GM12875 (cell line): Measurements from ENCODE around the gene ANAPC2.

Source experiments
- H3K4me3 ChIP-seq: one replicate; pipeline ENCODE4 v1.5.1; 2011; ENCODE audit warnings: low read depth, low read length, control low read depth
- CTCF ChIP-seq: IDR thresholded peaks from 2 replicates; pipeline ENCODE4 v1.5.1; 2011; ENCODE audit warnings: low read depth, mild to moderate bottlenecking, control low read depth, inconsistent platforms, low read length, moderate library complexity, borderline replicate concordance; ENCODE audit not compliant: insufficient read depth

ANAPC2 gene

DNA sequence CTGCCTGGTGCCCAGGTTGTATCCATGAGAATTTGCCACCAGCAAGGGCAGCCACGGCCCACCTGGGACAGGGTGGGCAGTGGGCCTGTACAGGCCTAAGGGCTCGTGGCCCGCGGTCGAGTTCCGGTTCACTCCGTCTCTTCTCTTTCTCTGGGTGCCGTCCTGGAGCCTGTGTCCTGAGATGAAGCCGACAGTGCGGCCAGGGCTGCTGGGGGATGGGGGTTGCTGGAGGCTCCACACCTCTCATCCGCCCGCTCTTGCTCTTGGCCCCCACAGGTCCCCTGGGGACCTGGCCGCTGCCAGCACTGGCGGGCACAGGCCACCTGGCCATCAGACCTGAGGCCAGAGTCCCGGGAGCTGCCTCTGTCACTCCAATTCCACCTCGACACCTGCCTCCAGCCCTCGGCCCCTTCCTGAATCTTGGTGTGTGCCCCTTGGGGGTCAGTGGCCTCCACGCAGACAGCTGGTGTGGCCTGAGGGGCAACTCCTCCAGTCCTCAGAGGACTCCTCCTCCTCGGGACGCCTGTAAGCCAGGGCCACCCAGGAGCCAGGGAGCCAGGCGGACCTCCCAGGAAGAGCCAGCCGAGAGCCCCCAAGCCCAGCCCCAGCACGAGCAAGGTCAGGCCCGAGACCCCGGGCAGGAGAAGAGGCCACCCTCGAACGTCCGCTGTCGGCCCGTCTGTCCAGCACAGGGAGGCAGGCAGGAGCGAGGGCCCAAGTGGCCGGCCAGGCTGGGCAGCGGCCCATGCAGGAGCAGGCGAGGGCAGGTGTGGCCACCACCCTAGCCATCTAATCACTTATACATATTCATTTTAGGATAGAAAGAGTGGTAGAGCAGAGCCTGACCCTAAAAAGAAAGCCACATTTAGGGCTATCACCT lies 23.8 kb downstream of the ANAPC2 start:
- TF ChIP-seq CTCF, result no peak
- H3K4me3 ChIP-seq, result no peak overlapping the region

DNA sequence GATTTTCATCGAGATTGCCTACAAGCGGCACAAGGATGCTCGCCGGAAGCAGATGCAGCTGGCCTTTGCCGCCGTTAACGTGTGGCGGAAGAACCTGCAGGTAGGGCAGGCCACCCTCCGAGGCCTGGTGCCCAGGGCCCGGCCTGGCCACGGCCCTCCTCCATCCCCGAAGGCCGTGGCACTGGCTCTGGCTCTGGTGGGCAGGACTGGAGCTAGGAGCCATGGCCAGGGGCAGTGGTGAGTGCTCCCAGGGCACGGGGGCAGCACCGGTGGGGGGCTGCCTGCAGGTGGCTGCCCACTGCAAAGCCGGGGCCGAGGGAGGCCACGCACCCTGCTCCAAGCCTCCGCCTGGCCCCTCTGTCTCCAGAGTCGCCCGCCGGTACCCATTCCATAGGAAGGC lies 24.6 kb downstream of the ANAPC2 start:
- TF ChIP-seq CTCF, result no peak
- no peak overlapping the region for H3K4me3 ChIP-seq

GRCh38 chr9:137163365-137163715 lies 25.0 kb downstream of the ANAPC2 start:
- no peak overlapping the region for H3K4me3 ChIP-seq
- TF ChIP-seq CTCF, result no peak

GRCh38 chr9:137162505-137163364 lies 25.6 kb downstream of the ANAPC2 start:
- TF ChIP-seq CTCF, result no peak
- H3K4me3 ChIP-seq, result no peak overlapping the region

GRCh38 chr9:137161558-137162486 lies 26.5 kb downstream of the ANAPC2 start:
- no peak overlapping the region for H3K4me3 ChIP-seq
- no peak for TF ChIP-seq CTCF

DNA sequence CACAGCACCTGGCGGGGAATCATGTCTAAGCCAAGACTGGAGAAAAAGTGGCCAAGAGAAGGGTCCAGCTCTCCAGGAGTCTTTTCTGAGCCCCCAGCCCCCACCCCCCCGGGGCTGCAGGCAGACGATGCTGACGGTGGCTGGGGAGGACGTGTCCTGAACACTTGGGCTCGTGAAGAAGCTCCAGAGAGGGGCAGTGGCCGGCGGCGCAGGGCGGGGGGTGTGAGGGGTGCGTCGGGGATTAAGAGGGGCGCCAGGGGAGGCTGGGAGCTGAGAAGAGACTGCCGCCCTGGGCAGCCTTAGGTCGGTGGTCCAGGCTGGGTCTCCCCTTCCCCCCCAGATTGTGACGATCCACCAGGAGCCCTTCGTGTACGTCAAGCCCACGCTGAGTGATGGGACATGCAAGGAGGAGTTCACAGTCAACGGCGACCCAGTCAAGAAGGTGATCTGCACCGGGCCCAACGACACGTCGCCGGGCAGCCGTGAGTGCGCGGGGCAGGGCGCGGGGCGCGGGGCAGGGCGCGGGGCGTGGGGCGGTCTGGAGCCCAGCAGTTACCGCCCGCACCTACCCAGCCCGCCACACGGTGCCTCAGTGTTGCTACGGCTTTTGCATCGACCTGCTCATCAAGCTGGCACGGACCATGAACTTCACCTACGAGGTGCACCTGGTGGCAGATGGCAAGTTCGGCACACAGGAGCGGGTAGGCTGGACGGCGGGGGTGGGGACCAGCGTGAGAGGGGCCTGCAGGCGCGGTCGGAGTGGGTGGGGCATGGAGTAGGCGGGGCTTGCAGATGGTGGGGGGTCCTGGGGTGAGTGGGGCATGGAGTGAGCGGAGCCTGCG lies 27.4 kb downstream of the ANAPC2 start:
- TF ChIP-seq CTCF, result no peak
- no peak overlapping the region for H3K4me3 ChIP-seq
